ENCODE results near the gene CIRBP. TPM values are rescaled to one million over a fixed set of nuclear protein-coding genes. Genes with fewer than 3 reads are reported as not detected.

Gene CIRBP
- total and polyA plus RNA-seq, 2 of the 13 experiments (the other 11 are each of a cell fraction or from before 2014, with no cell fraction given): 133 to 140 TPM

- no peak for TF ChIP-seq PBX3 (CRISPR knock-in tag; IDR thresholded peaks at IDR 0.05; ENCODE audit: borderline replicate concordance)
- no peak for TF ChIP-seq E2F2 (CRISPR knock-in tag; IDR thresholded peaks at IDR 0.05; ENCODE audit: borderline replicate concordance)
- no peak for TF ChIP-seq YEATS2 (CRISPR knock-in tag; IDR thresholded peaks at IDR 0.05; ENCODE audit: borderline replicate concordance)
- TF ChIP-seq ZNF841 (CRISPR knock-in tag; IDR thresholded peaks at IDR 0.05; ENCODE audit: borderline replicate concordance): no peak
- no peak for TF ChIP-seq THAP9 (CRISPR knock-in tag; IDR thresholded peaks at IDR 0.05; ENCODE audit: borderline replicate concordance)
- TF ChIP-seq HNF4G (IDR thresholded peaks at IDR 0.05; ENCODE audit: borderline replicate concordance, low read depth, low read length): 0 out of 2 replicates have a peak, but pooled peaks have one; percentile 7
- no peak for TF ChIP-seq HNF4G (CRISPR knock-in tag; IDR thresholded peaks at IDR 0.05; ENCODE audit: borderline replicate concordance, low read depth)
- TF ChIP-seq FOXP4 (CRISPR knock-in tag; IDR thresholded peaks at IDR 0.05): no peak
- TF ChIP-seq BATF2 (CRISPR knock-in tag; IDR thresholded peaks at IDR 0.05): no peak
- TF ChIP-seq TAF1 (CRISPR knock-in tag; IDR thresholded peaks at IDR 0.05): peak; percentile 14; the same call in 1 of the 2 replicates
- no peak for TF ChIP-seq ZNF644 (CRISPR knock-in tag; IDR thresholded peaks at IDR 0.05; ENCODE audit: low read depth)
- no peak for TF ChIP-seq ZNF567 (CRISPR knock-in tag; IDR thresholded peaks at IDR 0.05; ENCODE audit: borderline replicate concordance)
- 0 out of 2 replicates have a peak, but pooled peaks have one; percentile 29 for TF ChIP-seq ZNF296 (CRISPR knock-in tag; conservative IDR thresholded peaks at IDR 0.05)
- no peak for TF ChIP-seq THAP8 (CRISPR knock-in tag; IDR thresholded peaks at IDR 0.05; ENCODE audit: borderline replicate concordance)
- peak; percentile 40 for TF ChIP-seq AGO2 (optimal IDR thresholded peaks at IDR 0.05; ENCODE audit: low read depth, low read length)
- peak; percentile 84 for TF ChIP-seq PATZ1 (CRISPR knock-in tag; IDR thresholded peaks at IDR 0.05)
Measured at GRCh38 chr19:1250437-1251260, 18.5 kb upstream of the CIRBP start (continued).

Data from HepG2 (cell line).